ENCODE data around the gene HOXA2.

Gene HOXA2

DNA sequence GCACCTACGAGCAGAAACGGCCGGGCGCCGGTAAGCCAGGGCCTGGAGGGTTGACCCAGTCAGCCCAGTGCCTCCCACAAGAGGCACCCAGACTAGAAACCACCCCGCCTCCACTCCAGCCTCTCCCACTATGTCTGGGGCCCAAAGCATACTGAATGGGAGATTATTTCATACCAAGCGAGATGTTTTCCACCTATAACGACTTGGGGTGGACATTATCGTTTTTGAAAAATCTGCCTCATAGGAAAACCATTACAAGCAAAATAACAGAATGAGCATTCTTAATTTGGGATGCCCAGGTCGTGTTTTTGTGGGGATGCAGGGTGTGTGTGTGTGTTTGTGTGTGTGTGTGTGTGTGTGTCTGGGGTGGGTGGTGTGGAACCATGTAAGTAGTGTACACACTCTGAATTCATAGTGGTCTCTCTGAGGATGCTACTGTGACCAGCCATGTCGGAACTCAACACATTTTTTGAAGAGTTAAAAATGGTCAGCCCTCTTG, 43.5 kb upstream of the HOXA2 start (continued):
- TF ChIP-seq TSHZ1 (tag by site-specific recombination; IDR thresholded peaks at IDR 0.05; ENCODE audit: borderline replicate concordance) (no peak), ZSCAN16 (tag by site-specific recombination; IDR thresholded peaks at IDR 0.05) (no peak), MYNN (tag by site-specific recombination; IDR thresholded peaks at IDR 0.05; ENCODE audit: borderline replicate concordance) (no peak), ZNF133 (tag by site-specific recombination; IDR thresholded peaks at IDR 0.05) (no peak), ZNF501 (tag by site-specific recombination; IDR thresholded peaks at IDR 0.05) (no peak), ZNF558 (tag by site-specific recombination; IDR thresholded peaks at IDR 0.05) (no peak), SP2 (tag by site-specific recombination; IDR thresholded peaks at IDR 0.05) (peak; percentile 39), BCL11A (tag by site-specific recombination; IDR thresholded peaks at IDR 0.05; ENCODE audit: low read depth) (no peak), ZNF639 (tag by site-specific recombination; IDR thresholded peaks at IDR 0.05) (no peak; the same call in 1 of the 2 replicates), ZNF621 (tag by site-specific recombination; IDR thresholded peaks at IDR 0.05) (no peak), ZNF654 (tag by site-specific recombination; IDR thresholded peaks at IDR 0.05; ENCODE audit: low read depth) (no peak), ZNF37A (tag by site-specific recombination; IDR thresholded peaks at IDR 0.05) (no peak), ZBTB6 (tag by site-specific recombination; IDR thresholded peaks at IDR 0.05) (no peak), MZF1 (tag by site-specific recombination; IDR thresholded peaks at IDR 0.05; ENCODE audit: borderline replicate concordance) (no peak), ZNF354C (tag by site-specific recombination; IDR thresholded peaks at IDR 0.05; ENCODE audit: borderline replicate concordance, low read depth) (no peak), ZSCAN4 (tag by site-specific recombination; IDR thresholded peaks at IDR 0.05) (peak; percentile 89), ZNF449 (tag by site-specific recombination; IDR thresholded peaks at IDR 0.05) (no peak), ZNF239 (tag by site-specific recombination; IDR thresholded peaks at IDR 0.05) (no peak), ELK4 (IDR thresholded peaks at IDR 0.05; ENCODE audit: borderline replicate concordance, low read depth, low read length) (no peak), ZNF362 (tag by site-specific recombination; IDR thresholded peaks at IDR 0.05) (no peak), ZBTB1 (tag by site-specific recombination; IDR thresholded peaks at IDR 0.05) (no peak), ZBTB10 (tag by site-specific recombination; IDR thresholded peaks at IDR 0.05) (no peak)
- TF ChIP-seq, protein P1, sequence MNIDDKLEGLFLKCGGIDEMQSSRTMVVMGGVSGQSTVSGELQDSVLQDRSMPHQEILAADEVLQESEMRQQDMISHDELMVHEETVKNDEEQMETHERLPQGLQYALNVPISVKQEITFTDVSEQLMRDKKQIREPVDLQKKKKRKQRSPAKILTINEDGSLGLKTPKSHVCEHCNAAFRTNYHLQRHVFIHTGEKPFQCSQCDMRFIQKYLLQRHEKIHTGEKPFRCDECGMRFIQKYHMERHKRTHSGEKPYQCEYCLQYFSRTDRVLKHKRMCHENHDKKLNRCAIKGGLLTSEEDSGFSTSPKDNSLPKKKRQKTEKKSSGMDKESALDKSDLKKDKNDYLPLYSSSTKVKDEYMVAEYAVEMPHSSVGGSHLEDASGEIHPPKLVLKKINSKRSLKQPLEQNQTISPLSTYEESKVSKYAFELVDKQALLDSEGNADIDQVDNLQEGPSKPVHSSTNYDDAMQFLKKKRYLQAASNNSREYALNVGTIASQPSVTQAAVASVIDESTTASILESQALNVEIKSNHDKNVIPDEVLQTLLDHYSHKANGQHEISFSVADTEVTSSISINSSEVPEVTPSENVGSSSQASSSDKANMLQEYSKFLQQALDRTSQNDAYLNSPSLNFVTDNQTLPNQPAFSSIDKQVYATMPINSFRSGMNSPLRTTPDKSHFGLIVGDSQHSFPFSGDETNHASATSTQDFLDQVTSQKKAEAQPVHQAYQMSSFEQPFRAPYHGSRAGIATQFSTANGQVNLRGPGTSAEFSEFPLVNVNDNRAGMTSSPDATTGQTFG (tag by site-specific recombination; IDR thresholded peaks at IDR 0.05; ENCODE audit: borderline replicate concordance) = no peak

Measured in HEK293 (cell line).